ENCODE data around the gene PCDHGA1.
A peak's percentile ranks its signal among the peaks of the same experiment; 100 is the strongest.

DNA sequence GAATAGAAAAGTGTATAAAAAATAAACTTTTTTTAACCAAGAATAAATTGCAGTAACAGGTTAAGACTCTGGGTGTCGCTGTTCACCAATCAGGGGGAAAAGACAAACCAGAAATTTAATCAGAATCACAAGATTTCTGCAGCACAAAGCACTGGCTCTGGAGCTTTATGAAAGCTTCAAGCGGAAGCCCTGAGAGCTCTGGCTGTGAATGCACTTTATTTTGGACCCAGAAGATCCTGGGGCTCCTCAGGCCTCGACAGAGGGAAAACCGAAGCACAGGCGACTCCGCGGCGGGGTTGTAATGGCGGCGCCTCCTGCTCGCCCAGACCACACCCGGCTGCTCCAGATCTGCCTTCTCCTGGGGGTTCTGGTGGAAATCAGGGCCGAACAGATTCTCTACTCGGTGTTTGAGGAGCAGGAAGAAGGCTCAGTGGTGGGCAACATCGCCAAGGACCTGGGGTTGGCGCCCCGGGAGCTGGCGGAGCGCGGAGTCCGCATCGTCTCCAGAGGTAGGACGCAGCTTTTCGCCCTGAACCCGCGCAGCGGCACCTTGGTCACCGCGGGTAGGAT is 24.7 kb downstream of the PCDHGA1 start, which contains the start of gene PCDHGA4:
- no peak for TF ChIP-seq EZH2 (optimal IDR thresholded peaks at IDR 0.05; ENCODE audit: low read depth, low read length)
- TF ChIP-seq, protein P1, sequence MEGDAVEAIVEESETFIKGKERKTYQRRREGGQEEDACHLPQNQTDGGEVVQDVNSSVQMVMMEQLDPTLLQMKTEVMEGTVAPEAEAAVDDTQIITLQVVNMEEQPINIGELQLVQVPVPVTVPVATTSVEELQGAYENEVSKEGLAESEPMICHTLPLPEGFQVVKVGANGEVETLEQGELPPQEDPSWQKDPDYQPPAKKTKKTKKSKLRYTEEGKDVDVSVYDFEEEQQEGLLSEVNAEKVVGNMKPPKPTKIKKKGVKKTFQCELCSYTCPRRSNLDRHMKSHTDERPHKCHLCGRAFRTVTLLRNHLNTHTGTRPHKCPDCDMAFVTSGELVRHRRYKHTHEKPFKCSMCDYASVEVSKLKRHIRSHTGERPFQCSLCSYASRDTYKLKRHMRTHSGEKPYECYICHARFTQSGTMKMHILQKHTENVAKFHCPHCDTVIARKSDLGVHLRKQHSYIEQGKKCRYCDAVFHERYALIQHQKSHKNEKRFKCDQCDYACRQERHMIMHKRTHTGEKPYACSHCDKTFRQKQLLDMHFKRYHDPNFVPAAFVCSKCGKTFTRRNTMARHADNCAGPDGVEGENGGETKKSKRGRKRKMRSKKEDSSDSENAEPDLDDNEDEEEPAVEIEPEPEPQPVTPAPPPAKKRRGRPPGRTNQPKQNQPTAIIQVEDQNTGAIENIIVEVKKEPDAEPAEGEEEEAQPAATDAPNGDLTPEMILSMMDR (IDR thresholded peaks at IDR 0.05; ENCODE audit: low read length): peak; percentile 54
